HG03575 (cell line): ENCODE measurements around the gene VCY.
"Not testable (repeated sequence)": the region's sequence is repeated elsewhere in the genome, so short reads cannot be mapped to it uniquely, and the experiment has no call there.

Source experiments
- ATAC-seq: cut with Tn5 transposase; IDR thresholded peaks from one replicate; pipeline ENCODE4 v1.9.1; 2021; ENCODE audit not compliant: unreplicated experiment, insufficient number of reproducible peaks, low FRiP score; ENCODE audit errors: extremely low read depth

VCY gene

GRCh38 chrY:13986373-13986772 lies at the start of gene VCY:
VCY (minus strand) TSS chrY:13986473; CDS start chrY:13986440, 33 bp downstream.
- ATAC-seq: not testable (repeated sequence)

- not testable (repeated sequence) for ATAC-seq
Measured at GRCh38 chrY:14030395-14030794, 44.1 kb upstream of the VCY start.

GRCh38 chrY:14011916-14012315 lies 25.6 kb upstream of the VCY start:
- ATAC-seq: not testable (repeated sequence)

GRCh38 chrY:13942406-13942805 lies 43.9 kb downstream of the VCY start:
- ATAC-seq: not testable (repeated sequence)
